BLaER1 treated with 17β-estradiol and CSF1 and Interleukin-3, amounts not matched to agents 10 nM and 100 nM (cell line): ENCODE measurements around the gene DPM2.

ENCODE experiments used
- H3K27ac ChIP-seq, 11 experiments: shearing (Covaris generic); formaldehyde crosslinking; 2 replicates each; pipeline ENCODE4 v1.8.1; 2022
- H3K27me3 ChIP-seq, 11 experiments: shearing (Covaris generic); formaldehyde crosslinking; 2 replicates each; pipeline ENCODE4 v1.8.1; 2022
- H3K36me3 ChIP-seq, 11 experiments: shearing (Covaris generic); formaldehyde crosslinking; 2 replicates each; pipeline ENCODE4 v1.8.1; 2022
- H3K4me1 ChIP-seq, 10 experiments: shearing (Covaris generic); formaldehyde crosslinking; 2 replicates each; pipeline ENCODE4 v1.8.1; 2022
- H3K4me2 ChIP-seq, 11 experiments: shearing (Covaris generic); formaldehyde crosslinking; 2 replicates each; pipeline ENCODE4 v1.8.1; 2022
- H3K4me3 ChIP-seq, 10 experiments: shearing (Covaris generic); formaldehyde crosslinking; 2 replicates each; pipeline ENCODE4 v1.8.1; 2022
- H3K9ac ChIP-seq, 11 experiments: shearing (Covaris generic); formaldehyde crosslinking; 2 replicates each; pipeline ENCODE4 v1.8.1; 2022
- H3K9me3 ChIP-seq, 11 experiments: shearing (Covaris generic); formaldehyde crosslinking; replicated peaks in 1 of 11; 2 replicates each; pipeline ENCODE4 v1.8.1; 2022
- H4K20me1 ChIP-seq, 11 experiments: shearing (Covaris generic); formaldehyde crosslinking; 2 replicates each; pipeline ENCODE4 v1.8.1; 2022
- Cebpa-rat ChIP-seq, 11 experiments: shearing (Covaris generic); IDR thresholded peaks; 2 replicates each; pipeline ENCODE4 v1.8.1; 2022

Gene DPM2

GRCh38 chr9:127930231-127931091 lies 7.2 kb downstream of the DPM2 start, which contains the start of gene PIP5KL1:
PIP5KL1 (minus strand) TSS chr9:127930777; CDS start chr9:127930752, 25 bp downstream.
- Histone ChIP-seq H4K20me1 (peaks cover 21 to 81% (median 56%) of the 10 kb centered on the region in 11 experiments; a peak in 21 of 22 replicates), H3K27ac (no peak within 1 kb of the TSS; a peak in 1 of 22 replicates), H3K36me3 (peaks cover 0 to 18% (median 12%) of the 10 kb centered on the region in 11 experiments; a peak in 13 of 22 replicates)

GRCh38 chr9:127929625-127929979 lies 8.1 kb downstream of the DPM2 start:
- H3K4me1 ChIP-seq, result peaks cover 33 to 67% (median 36%) of the 10 kb centered on the region in 10 experiments
- peaks cover 13 to 73% (median 49%) of the 10 kb centered on the region in 11 experiments; a peak in 20 of 22 replicates for H4K20me1 ChIP-seq
- H3K36me3 ChIP-seq, result peaks cover 0 to 10% (median 4%) of the 10 kb centered on the region in 11 experiments; a peak in 10 of 22 replicates
- H3K27me3 ChIP-seq, result peaks cover 59 to 63% (median 60%) of the 10 kb centered on the region in 11 experiments
- H3K9me3 ChIP-seq, result no peaks in the 10 kb centered on the region
- no peak overlapping the region for H3K9ac ChIP-seq
- no peak for TF ChIP-seq Cebpa-rat (IDR thresholded peaks at IDR 0.05)
- H3K27ac ChIP-seq, result no peak overlapping the region
- peak overlapping the region in 3 of 11 experiments; percentile 87 to 98 (median 91); a peak in 3 of 22 replicates for H3K4me2 ChIP-seq
- no peak overlapping the region for H3K4me3 ChIP-seq

More at GRCh38 chr9:127930231-127931091, 7.2 kb downstream of the DPM2 start, which contains the start of gene PIP5KL1:
- H3K27me3 ChIP-seq, result peaks cover 51 to 54% (median 52%) of the 10 kb centered on the region in 11 experiments
- no peaks in the 10 kb centered on the region for H3K9me3 ChIP-seq
- H3K4me3 ChIP-seq, result peak within 1 kb of the TSS; percentile 50 to 76 (median 63)
- H3K9ac ChIP-seq, result peak within 1 kb of the TSS in 8 of 11 experiments; percentile 4 to 61 (median 50); a peak in 13 of 22 replicates
- no peak for TF ChIP-seq Cebpa-rat (IDR thresholded peaks at IDR 0.05)
- H3K4me1 ChIP-seq, result peaks cover 42 to 76% (median 45%) of the 10 kb centered on the region in 10 experiments
- H3K4me2 ChIP-seq, result peak within 1 kb of the TSS; percentile 82 to 99 (median 93)

- peak overlapping the region in 1 of 11 experiments; percentile 31; a peak in 1 of 22 replicates for H3K9ac ChIP-seq
These were observed 8.7 kb downstream of the DPM2 start for GRCh38 chr9:127928676-127929624.

GRCh38 chr9:127927988-127928675 lies 9.5 kb downstream of the DPM2 start:
- H3K4me1 ChIP-seq, result peaks cover 29 to 75% (median 33%) of the 10 kb centered on the region in 10 experiments
- peaks cover 13 to 66% (median 48%) of the 10 kb centered on the region in 11 experiments; a peak in 20 of 22 replicates for H4K20me1 ChIP-seq
- H3K27ac ChIP-seq, result no peak overlapping the region
- no peaks in the 10 kb centered on the region for H3K9me3 ChIP-seq
- 0 out of 22 replicates have a peak overlapping the region, but pooled peaks of 1 of the 11 experiments have one; percentile 31 for H3K9ac ChIP-seq
- peak overlapping the region in 6 of 11 experiments; percentile 2 to 74 (median 54); a peak in 10 of 22 replicates for H3K4me2 ChIP-seq
- no peak for TF ChIP-seq Cebpa-rat (IDR thresholded peaks at IDR 0.05)
- peaks cover 0 to 2% (median 0%) of the 10 kb centered on the region in 11 experiments; a peak in 2 of 22 replicates for H3K36me3 ChIP-seq
- peaks cover 63 to 75% (median 73%) of the 10 kb centered on the region in 11 experiments for H3K27me3 ChIP-seq
- peak overlapping the region in 1 of 10 experiments; percentile 44; a peak in 1 of 20 replicates for H3K4me3 ChIP-seq

More at GRCh38 chr9:127928676-127929624, 8.7 kb downstream of the DPM2 start:
- peaks cover 63 to 69% (median 67%) of the 10 kb centered on the region in 11 experiments for H3K27me3 ChIP-seq
- H4K20me1 ChIP-seq, result peaks cover 13 to 66% (median 48%) of the 10 kb centered on the region in 11 experiments; a peak in 20 of 22 replicates
- no peak for TF ChIP-seq Cebpa-rat (IDR thresholded peaks at IDR 0.05)
- H3K9me3 ChIP-seq, result no peaks in the 10 kb centered on the region
- H3K27ac ChIP-seq, result no peak overlapping the region
- H3K4me1 ChIP-seq, result peaks cover 29 to 69% (median 33%) of the 10 kb centered on the region in 10 experiments
- peak overlapping the region in 4 of 11 experiments; percentile 2 to 74 (median 64); a peak in 6 of 22 replicates for H3K4me2 ChIP-seq
- H3K36me3 ChIP-seq, result peaks cover 0 to 3% (median 0%) of the 10 kb centered on the region in 11 experiments; a peak in 4 of 22 replicates
- H3K4me3 ChIP-seq, result no peak overlapping the region

- H3K9ac ChIP-seq, result peak overlapping the region in 9 of 11 experiments; percentile 7 to 53 (median 29); a peak in 10 of 22 replicates
- H3K27ac ChIP-seq, result no peak overlapping the region
- H3K9me3 ChIP-seq, result no peaks in the 10 kb centered on the region
- TF ChIP-seq Cebpa-rat (IDR thresholded peaks at IDR 0.05), result no peak
- no peaks in the 10 kb centered on the region for H3K36me3 ChIP-seq
- peak overlapping the region; percentile 77 to 94 (median 88) for H3K4me2 ChIP-seq
- peaks cover 13 to 66% (median 46%) of the 10 kb centered on the region in 11 experiments; a peak in 20 of 22 replicates for H4K20me1 ChIP-seq
- H3K27me3 ChIP-seq, result peaks cover 63 to 78% (median 74%) of the 10 kb centered on the region in 11 experiments
- H3K4me3 ChIP-seq, result peak overlapping the region; percentile 34 to 67 (median 50); a peak in 19 of 20 replicates
- H3K4me1 ChIP-seq, result peaks cover 29 to 70% (median 33%) of the 10 kb centered on the region in 10 experiments
These were observed 10.3 kb downstream of the DPM2 start for GRCh38 chr9:127927201-127927987.

- peak overlapping the region; percentile 77 to 94 (median 88) for H3K4me2 ChIP-seq
- H3K4me3 ChIP-seq, result peak overlapping the region; percentile 34 to 67 (median 50); a peak in 19 of 20 replicates
These were observed 10.8 kb downstream of the DPM2 start for GRCh38 chr9:127926906-127927200.

More at GRCh38 chr9:127926906-127927200, 10.8 kb downstream of the DPM2 start:
- peak overlapping the region in 9 of 11 experiments; percentile 7 to 53 (median 29); a peak in 10 of 22 replicates for H3K9ac ChIP-seq
- TF ChIP-seq Cebpa-rat (IDR thresholded peaks at IDR 0.05), result no peak
- no peaks in the 10 kb centered on the region for H3K36me3 ChIP-seq
- peaks cover 13 to 66% (median 41%) of the 10 kb centered on the region in 11 experiments; a peak in 20 of 22 replicates for H4K20me1 ChIP-seq
- no peaks in the 10 kb centered on the region for H3K9me3 ChIP-seq
- H3K4me1 ChIP-seq, result peaks cover 31 to 70% (median 36%) of the 10 kb centered on the region in 10 experiments
- H3K27me3 ChIP-seq, result peaks cover 66 to 83% (median 78%) of the 10 kb centered on the region in 11 experiments
- no peak overlapping the region for H3K27ac ChIP-seq
